UCSD-AML1 (cell line): ENCODE measurements around the gene FBXL13.
"Not testable (repeated sequence)": the region's sequence is repeated elsewhere in the genome, so short reads cannot be mapped to it uniquely, and the experiment has no call there.

Experiments used
- DNase-seq: peaks from one replicate; lab custom pipeline; 2025; ENCODE audit not compliant: unreplicated experiment; lab: John Stamatoyannopoulos, UW

Gene FBXL13

DNA sequence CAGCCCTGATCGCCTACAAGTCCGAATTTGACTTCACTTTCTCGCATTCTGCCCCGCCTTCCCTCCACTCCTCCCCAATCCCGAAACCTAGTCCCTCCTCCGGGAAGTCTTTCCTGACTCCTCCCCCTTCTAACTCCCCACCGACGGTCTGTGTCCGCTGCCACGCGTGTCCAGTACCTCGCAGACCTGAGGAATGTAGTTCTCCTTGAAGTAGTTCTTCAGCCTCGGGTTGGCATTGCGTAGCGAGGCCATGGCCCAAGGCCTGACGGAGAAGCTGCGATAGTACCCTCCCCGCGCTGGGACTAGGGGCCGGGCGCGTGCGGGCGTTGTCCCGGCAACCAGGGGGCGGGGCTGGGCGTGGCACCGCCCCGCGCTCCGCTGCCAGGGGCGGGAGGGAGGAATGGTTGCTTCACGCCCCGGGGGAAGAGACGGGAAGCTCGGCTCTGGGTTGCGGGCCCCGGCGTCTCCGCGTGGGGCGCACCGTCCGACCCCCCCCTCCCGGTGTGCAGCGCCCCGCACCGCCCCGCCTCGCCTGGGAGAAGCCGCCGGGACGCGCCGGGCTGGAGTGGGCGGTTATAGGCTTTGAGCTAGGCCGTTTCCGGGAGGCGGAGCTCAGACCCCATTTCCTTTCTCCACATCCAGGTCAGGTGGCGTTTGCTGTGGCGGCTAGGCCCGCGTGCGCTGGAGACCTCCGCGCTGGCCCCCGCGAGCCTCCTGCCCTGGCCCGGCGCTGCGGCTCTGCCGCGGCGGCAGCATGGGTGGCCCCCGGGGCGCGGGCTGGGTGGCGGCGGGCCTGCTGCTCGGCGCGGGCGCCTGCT, at the start of gene FBXL13, which contains the start of gene ARMC10:
Gene FBXL13 (minus strand): TSS at position 278 of the 818 bp plus-strand sequence.
Gene ARMC10 (plus strand): TSS at position 622 of the 818 bp plus-strand sequence. CDS start 133 bp downstream, at position 755.
- peak; percentile 83 for DNase-seq

DNA sequence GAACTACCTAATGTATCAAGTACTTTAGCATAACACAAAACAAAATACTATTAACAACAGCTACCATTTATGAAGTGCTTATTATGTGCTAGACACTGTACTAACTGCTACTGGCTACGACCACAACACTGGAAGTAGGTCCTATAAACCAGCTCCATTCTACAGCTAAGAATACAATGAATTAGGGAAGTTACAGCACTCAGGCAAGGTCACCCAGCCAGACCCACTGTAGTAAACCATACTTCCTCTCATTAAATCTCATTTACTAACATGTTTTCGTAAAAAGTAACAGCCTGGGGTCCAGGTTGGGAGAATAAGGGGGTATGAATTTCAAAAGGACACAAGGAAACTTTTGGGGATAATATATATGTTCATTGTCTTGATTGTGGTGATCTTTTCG, 48.9 kb upstream of the FBXL13 start:
- no peak for DNase-seq

DNA sequence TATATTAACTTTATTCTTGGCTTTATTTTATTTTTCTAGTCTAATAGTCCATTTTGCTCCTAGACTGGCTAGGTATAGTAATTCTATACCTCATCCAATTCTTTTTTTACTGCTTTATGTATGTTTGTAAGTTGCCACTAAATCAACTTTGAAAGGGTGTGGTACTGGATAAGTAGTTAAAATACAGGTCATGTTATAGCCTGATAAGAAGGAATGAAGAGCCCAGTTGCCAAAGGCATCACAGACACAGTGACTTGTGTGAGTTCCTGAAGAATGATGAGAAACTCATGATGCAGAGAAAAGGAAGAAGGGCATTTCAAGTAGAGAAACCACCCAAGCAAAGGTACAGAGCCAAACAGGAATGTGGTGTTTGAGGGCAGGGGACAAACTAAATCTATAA, 47.0 kb upstream of the FBXL13 start:
- no peak for DNase-seq

- DNase-seq, result no peak
These were observed 45.8 kb upstream of the FBXL13 start for GRCh38 chr7:103120362-103120761.

- no peak for DNase-seq
These were observed 45.2 kb upstream of the FBXL13 start for GRCh38 chr7:103119791-103120291.

DNA sequence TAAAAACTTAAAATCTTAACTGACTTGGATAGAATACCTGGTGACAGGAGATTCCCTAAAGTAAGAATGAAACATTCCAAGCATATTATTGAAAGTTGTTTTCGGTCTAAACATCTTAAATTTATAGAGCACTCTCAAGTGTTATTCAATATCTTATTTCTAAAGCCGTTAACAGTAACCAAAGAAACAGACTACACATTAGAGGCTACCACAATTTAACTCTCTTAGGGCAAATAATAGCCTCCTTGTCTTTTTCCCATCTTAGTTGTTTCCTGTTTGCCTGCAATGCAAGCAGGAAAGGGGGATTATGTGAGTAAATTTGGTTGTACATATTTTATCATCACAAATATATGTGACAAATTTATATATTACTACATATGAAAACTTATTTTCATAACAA, 42.9 kb upstream of the FBXL13 start:
- DNase-seq, result no peak

GRCh38 chr7:103116991-103117390, 42.4 kb upstream of the FBXL13 start:
- no peak for DNase-seq

DNA sequence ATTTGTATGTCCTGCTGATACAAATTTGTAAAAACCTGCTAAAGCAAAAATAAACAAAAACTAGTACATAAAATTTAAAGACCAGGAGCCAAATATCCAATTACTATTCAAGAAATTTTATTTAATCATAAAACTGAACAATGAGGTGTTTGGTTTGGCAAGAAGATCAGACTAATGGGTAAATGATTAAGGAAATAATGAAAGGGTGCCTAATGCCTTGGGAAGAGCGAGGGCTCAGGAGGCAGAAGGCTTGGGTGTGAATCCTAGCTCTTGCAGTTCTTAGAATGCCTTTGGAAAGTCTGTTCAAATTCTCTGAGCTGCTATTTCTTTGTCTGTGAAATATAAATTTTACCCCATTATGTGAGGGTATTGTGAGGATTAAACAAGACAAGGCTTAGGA, 41.9 kb upstream of the FBXL13 start:
- DNase-seq, result no peak

DNA sequence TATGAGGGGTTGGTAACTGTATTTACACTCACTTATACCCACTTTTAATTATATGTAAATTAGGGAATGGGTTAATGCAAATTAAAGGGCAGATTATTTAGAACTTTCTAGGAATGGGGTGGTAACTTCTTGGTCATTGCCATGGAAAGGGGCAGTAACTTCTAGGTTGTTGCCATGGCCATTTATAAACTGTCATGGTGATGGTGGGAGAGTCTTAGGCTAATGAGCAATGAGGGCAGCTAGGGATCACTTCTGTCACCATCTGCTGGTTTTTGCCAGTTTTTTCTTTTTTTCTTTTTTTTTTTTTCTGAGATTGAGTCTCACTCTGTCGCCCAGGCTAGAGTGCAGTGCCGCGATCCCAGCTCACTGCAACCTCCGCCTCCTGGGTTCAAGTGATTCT, 41.2 kb upstream of the FBXL13 start:
- DNase-seq, result no peak

- no peak for DNase-seq
These were observed 40.0 kb upstream of the FBXL13 start for GRCh38 chr7:103114576-103115008.

DNA sequence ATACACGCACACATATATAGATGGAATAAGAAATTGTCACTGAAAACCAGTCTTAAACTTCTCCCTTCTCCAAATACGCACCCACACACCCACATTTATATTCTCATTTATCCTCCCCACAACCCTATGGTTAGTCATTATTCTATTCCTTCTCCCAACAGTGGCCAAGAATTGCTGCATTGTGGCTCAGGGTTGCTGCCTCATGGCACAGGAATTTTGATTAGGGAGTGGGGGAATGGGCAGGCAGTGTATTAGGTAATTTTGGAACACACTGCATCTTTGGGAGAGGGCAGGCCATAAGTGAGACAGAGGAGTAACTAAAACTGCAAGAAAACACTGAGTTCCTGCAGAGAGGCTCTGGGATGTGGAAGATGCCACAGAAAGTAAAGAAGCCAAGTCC, 38.6 kb upstream of the FBXL13 start:
- DNase-seq, result no peak

- not testable (repeated sequence) for DNase-seq
These were observed 32.1 kb upstream of the FBXL13 start for GRCh38 chr7:103106703-103107070.

DNA sequence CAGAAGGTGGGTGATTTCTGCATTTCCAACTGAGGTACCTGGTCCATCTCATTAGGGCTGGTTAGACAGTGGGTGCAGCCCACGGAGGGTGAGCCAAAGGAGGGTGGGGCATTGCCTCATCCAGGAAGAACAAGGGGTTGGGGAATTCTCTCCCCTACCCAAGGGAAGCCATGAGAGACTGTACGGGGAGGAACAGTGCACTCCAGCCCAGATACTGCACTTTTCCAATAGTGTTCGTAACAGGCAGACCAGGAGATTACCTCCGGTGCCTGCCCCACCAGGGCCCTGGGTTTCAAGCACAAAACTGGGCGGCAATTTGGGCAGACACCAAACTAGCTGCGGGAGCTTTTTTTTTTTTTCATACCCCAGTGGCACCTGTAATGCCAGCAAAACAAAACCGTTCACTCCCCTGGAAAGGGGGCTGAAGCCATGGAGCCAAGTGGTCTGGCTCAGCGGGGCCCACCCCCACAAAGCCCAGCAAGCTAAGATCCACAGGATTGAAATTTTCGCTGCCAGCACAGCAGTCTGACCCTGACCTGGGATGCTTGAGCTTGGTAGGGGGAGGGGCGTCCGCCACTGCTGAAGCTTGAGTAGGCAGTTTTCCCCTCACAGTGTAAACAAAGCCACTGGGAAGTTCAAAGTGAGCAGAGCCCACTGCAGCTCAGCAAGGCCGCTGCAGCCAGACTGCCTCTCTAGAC, 31.6 kb upstream of the FBXL13 start:
- DNase-seq, result no peak

DNA sequence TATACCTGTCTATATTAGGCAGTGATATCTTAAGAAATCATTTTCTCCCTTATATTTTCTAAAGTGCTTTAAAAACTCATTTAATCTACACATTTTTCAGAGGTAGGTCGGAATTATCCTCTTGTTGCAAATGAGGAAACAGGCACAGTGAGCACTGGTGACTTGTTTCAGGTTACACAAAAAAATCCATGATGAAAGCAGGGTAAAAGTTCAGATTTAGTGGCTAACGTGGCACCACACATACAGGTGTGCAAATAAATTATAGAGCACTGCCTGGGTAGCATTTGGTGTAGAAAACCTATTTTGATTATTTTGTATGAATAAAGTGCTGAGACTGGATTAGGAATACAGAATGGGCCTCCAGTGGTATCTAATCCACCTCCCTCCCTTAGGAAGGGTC, 26.9 kb upstream of the FBXL13 start:
- no peak for DNase-seq

DNA sequence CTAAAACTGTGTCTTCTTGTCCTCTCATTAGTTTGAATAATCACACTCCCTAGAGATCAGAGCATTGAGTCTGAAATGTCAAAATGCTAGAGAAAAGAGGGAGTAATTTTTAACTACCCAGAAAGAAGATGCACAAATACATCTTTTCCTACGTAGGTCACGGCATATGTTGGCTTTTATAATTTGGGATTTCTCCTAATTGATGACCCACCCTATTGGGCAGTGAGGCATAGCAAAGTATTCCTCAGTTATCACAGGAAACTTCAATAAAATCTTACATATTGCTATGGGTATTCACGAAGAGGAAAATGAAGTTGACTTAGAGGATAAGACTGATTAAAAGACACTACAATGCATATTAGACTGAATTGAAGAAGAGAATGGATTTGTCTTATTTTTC, 25.8 kb upstream of the FBXL13 start:
- DNase-seq, result no peak

GRCh38 chr7:103097041-103097440, 22.4 kb upstream of the FBXL13 start:
- DNase-seq, result no peak

DNA sequence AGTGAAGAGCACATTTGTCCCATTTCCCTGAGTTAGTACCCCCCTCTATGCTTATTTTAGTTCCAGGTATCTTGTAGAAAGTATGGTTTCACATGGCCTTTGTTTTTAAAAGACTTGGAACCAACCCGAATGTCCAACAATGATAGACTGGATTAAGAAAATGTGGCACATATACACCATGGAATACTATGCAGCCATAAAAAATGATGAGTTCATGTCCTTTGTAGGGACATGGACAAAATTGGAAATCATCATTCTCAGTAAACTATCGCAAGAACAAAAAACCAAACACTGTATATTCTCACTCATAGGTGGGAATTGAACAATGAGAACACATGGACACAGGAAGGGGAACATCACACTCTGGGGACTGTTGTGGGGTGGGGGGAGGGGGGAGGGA, 21.0 kb upstream of the FBXL13 start:
- DNase-seq, result not testable (repeated sequence)

DNA sequence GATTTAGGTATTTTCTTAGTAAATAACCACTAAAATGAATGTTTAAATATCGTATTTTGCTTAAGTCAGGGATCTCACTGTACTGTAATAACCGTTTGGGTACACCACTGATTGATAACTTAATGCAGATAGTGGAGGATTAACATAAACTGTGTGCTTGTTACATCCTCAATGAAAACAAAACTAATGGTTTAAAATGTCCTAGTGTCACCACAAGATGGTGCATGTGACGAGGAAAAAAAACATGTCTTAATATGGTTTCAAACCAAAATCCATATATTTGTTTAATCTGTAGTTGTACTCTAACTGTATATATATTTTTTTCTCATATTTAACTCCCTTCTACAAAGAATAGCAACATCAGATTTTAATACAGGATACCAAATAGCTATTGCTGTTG, 19.5 kb upstream of the FBXL13 start:
- no peak for DNase-seq

DNA sequence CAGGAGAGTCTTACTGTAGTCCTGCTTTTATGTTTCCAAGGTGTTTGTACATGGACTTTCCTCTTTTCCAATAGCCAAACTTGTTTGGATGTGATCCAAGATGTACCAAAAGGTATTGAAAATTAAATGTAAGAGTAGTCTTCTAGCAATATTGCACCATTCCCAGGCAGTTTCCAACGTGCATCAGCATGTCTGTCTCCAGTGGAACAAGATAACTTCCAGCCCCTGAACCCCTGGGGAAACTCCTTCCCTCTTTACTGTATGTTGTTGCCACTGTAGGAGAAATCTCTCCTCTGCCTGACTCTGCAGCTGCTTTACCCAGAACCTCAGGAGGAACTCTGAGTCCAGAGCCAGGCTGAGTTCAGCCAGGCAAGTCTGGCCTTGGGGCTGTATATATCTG, 18.8 kb upstream of the FBXL13 start:
- DNase-seq, result no peak

DNA sequence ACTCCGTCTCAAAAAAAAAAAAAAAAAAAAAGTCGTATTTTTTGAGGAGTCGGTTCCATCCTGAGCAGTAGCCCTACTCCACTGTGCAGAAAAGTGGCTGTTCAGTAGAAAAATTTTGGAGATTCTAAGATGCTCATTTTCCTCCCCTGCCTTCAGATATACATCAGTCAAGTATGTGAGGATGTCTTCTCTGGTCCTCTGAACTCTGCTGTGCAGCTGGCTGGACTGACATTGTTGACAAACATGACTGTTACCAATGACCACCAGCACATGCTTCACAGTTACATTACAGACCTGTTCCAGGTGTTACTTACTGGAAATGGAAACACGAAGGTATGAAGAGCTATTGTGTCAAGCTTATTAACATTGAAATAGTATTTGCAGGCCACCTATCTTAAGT, 17.7 kb upstream of the FBXL13 start:
- not testable (repeated sequence) for DNase-seq

DNA sequence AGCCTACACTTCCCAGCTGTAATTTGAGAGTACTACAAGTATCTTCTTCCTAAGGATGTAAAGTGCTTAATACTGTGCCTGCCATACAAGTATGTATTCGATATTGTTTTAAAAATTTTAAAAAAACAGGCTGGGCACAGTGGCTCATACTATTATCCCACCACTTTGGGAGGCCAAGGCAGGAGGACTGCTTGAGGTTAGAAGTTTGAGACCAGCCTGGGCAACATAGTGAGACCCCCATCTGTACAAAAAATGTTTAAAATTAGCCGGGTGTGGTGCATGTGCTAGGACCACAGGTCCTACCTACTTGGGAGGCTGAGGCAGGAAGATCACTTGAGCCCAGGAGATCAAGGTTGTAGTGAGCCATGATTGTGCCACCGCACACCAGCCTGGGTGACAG, 8.6 kb upstream of the FBXL13 start:
- DNase-seq, result no peak

GRCh38 chr7:103082497-103082896, 7.9 kb upstream of the FBXL13 start:
- no peak for DNase-seq
